Upper lobe of left lung (tissue), 6 donors: Measurements from ENCODE around the gene CMTM7. TPM values are rescaled to one million over a fixed set of nuclear protein-coding genes. Genes with fewer than 3 reads are reported as not detected.

Experiments used
- ATAC-seq, 2 donors: fragments of 200-7000 bp; cut with Tn5 transposase; one replicate each; pipeline ENCODE4 v1.9.1; 2022; ENCODE audit warnings: mild to moderate bottlenecking in 2 of 2, moderate library complexity in 2 of 2; ENCODE audit not compliant: low FRiP score in 2 of 2
- DNase-seq, 2 donors: peaks; one replicate each; pipeline ENCODE4 v3.0.0-alpha.2; 2019 to 2020
- H3K27ac ChIP-seq, 4 donors: fragments of 200-600 bp; sonication (generic); one replicate each; pipeline ENCODE4 v1.5.1; 2016 to 2019
- H3K27me3 ChIP-seq, 4 donors: fragments of 200-600 bp; sonication (generic); one replicate each; pipeline ENCODE4 v1.5.1; 2017 to 2019
- H3K36me3 ChIP-seq, 4 donors: fragments of 200-600 bp; sonication (generic); one replicate each; pipeline ENCODE4 v1.5.1; 2016 to 2019
- H3K4me1 ChIP-seq, 4 donors: fragments of 200-600 bp; sonication (generic); one replicate each; pipeline ENCODE4 v1.5.1; 2018 to 2019
- H3K4me3 ChIP-seq, 4 donors: fragments of 200-600 bp; sonication (generic); one replicate each; pipeline ENCODE4 v1.5.1; 2017 to 2019; ENCODE audit warnings: mild to moderate bottlenecking in 2 of 4, moderate library complexity in 1 of 4
- H3K9me3 ChIP-seq, 4 donors: fragments of 200-600 bp; sonication (generic); one replicate each; pipeline ENCODE4 v1.5.1; 2018 to 2019
- CTCF ChIP-seq, 6 experiments: fragments of 450-650 bp in 4 of 6; fragments of 200-600 bp in 2 of 6; sonication (generic) in 2 of 6; IDR thresholded peaks; one replicate each; pipeline ENCODE4 v1.5.1; 2016 to 2019; ENCODE audit warnings: antibody characterized with exemption in 6 of 6
- EP300 ChIP-seq, 4 donors: sonication (generic); formaldehyde crosslinking; IDR thresholded peaks; one replicate each; pipeline ENCODE4 v1.5.1; 2017; ENCODE audit warnings: antibody characterized with exemption in 4 of 4, control low read depth in 2 of 4
- POLR2A ChIP-seq, 4 donors: fragments of 450-650 bp; IDR thresholded peaks; one replicate each; pipeline ENCODE4 v1.5.1; 2016 to 2017; ENCODE audit warnings: antibody characterized with exemption in 4 of 4, mild to moderate bottlenecking in 2 of 4
- POLR2AphosphoS5 ChIP-seq, 2 donors: sonication (generic); formaldehyde crosslinking; IDR thresholded peaks; one replicate each; pipeline ENCODE4 v1.5.1; 2017; ENCODE audit warnings: antibody characterized with exemption in 2 of 2
- WGBS, 2 donors: methylation state at CpG; one replicate each; pipeline ENCODE4 v1.1.5; 2017 to 2018; 5-methylcytosine and 5-hydroxymethylcytosine counted together
- total RNA-seq, 6 donors: library from RNA; depleted of rRNA in 4 of 6; stranded (reverse); fragments of >200 nt in 4 of 6; gene quantifications; one replicate each; pipeline versions ENCODE4 v1.1.0 to v1.2.1, GENCODE V29; 2016 to 2021
- donor health status: DM: no; HTN: no; CAD: no; lungs with moderate emphysema.
- donor health status: DM: no; HTN: yes; CAD: no; lungs with severe emphysema.

The CMTM7 gene
- total RNA-seq, 6 donors from 2014 or later = 39.4 to 103 (median 49.7) TPM

DNA sequence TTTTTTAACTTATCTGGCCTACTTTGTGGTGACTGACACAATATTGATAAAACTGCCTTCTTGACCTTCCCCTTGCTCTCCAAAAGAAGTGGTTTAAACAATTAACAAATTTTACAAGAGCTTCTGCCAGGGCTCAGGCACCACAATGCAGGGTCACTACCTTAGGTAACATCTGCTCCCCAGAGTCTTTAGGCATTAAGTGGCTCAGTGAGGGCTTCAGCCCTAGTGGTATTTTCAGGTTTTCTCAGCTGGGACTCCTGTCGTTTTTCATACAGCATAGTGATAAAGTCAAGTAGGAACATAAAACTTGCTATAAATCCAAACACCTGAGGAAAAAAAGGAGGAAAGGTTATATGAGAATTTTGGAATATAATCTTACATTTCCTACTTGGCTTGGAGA lies 92.1 kb downstream of the CMTM7 start:
- Histone ChIP-seq H3K4me1 (peaks cover 0 to 8% (median 2%) of the 10 kb centered on the region in 4 donors), H3K36me3 (peaks cover 2 to 64% (median 17%) of the 10 kb centered on the region in 4 donors), H3K4me3 (no peak overlapping the region), H3K9me3 (no peaks in the 10 kb centered on the region), H3K27ac (peak overlapping the region in 2 of 4 donors; percentile 7 to 70), H3K27me3 (no peaks in the 10 kb centered on the region)
- ATAC-seq (no peak), DNase-seq (no peak)
- WGBS, 2 donors = 57 to 67% methylated on average over 1 of the region's 1 CpG
- TF ChIP-seq POLR2AphosphoS5 (IDR thresholded peaks at IDR 0.05) (no peak), EP300 (IDR thresholded peaks at IDR 0.05) (no peak), CTCF (IDR thresholded peaks at IDR 0.05) (no peak), POLR2A (IDR thresholded peaks at IDR 0.05) (no peak)

GRCh38 chr3:32484436-32484835 lies 92.8 kb downstream of the CMTM7 start:
- peaks cover 2 to 57% (median 17%) of the 10 kb centered on the region in 4 donors for H3K36me3 ChIP-seq
- WGBS, 2 donors = 67 to 80% methylated on average over 6 of the region's 6 CpGs
- H3K9me3 ChIP-seq = no peaks in the 10 kb centered on the region
- ATAC-seq = peak in 1 of 2 donors; percentile 76
- peak overlapping the region; percentile 7 to 73 (median 42) for H3K27ac ChIP-seq
- no peak for DNase-seq
- H3K4me3 ChIP-seq = no peak overlapping the region
- peaks cover 0 to 8% (median 2%) of the 10 kb centered on the region in 4 donors for H3K4me1 ChIP-seq
- H3K27me3 ChIP-seq = no peaks in the 10 kb centered on the region
- no peak for TF ChIP-seq CTCF (IDR thresholded peaks at IDR 0.05)
- peak in 1 of 4 donors; percentile 39 for TF ChIP-seq POLR2A (IDR thresholded peaks at IDR 0.05)
- TF ChIP-seq POLR2AphosphoS5 (IDR thresholded peaks at IDR 0.05) = peak in 1 of 2 donors; percentile 53
- TF ChIP-seq EP300 (IDR thresholded peaks at IDR 0.05) = no peak

DNA sequence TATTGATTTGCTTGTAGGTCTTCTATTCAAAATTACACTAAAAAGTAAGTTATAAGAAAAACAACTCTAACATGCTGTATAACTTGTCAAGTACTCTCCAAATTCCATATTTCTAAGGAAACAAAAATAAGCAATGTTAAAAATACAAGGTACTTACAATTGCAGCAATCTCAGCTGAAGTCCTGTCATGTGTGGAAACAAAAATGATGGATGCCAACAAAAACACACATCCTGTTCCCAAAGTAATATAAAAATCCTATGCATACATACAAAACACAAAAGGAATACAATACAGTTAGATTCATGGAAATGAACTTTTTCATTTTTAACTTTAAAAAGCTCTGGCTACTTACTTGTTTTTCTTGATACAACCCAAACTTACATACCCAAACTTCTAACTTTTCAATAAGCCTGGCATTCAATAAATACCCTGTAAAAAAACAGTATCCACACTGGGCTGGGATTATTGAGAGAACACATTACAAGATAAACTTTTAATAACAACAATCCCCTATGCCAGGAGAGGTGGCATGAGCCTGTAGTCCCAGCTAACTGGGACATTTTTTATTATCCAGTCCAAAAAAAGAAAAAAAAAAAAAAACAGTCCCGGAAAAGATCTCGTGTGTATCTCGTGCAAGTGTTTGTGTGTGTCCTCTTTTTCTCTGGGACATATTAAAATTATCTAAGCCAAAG lies 96.3 kb downstream of the CMTM7 start:
- H3K4me1 ChIP-seq = peaks cover 2 to 8% (median 4%) of the 10 kb centered on the region in 4 donors
- no peak for TF ChIP-seq CTCF (IDR thresholded peaks at IDR 0.05)
- no peak for TF ChIP-seq POLR2A (IDR thresholded peaks at IDR 0.05)
- TF ChIP-seq EP300 (IDR thresholded peaks at IDR 0.05) = no peak
- no peak for TF ChIP-seq POLR2AphosphoS5 (IDR thresholded peaks at IDR 0.05)
- H3K27me3 ChIP-seq = no peaks in the 10 kb centered on the region
- 84 to 87% methylated on average over 3 of the region's 3 CpGs for WGBS, 2 donors
- no peak for ATAC-seq
- no peak for DNase-seq
- no peaks in the 10 kb centered on the region for H3K9me3 ChIP-seq
- H3K36me3 ChIP-seq = peaks cover 2 to 47% (median 14%) of the 10 kb centered on the region in 4 donors
- no peak overlapping the region for H3K4me3 ChIP-seq
- H3K27ac ChIP-seq = no peak overlapping the region

DNA sequence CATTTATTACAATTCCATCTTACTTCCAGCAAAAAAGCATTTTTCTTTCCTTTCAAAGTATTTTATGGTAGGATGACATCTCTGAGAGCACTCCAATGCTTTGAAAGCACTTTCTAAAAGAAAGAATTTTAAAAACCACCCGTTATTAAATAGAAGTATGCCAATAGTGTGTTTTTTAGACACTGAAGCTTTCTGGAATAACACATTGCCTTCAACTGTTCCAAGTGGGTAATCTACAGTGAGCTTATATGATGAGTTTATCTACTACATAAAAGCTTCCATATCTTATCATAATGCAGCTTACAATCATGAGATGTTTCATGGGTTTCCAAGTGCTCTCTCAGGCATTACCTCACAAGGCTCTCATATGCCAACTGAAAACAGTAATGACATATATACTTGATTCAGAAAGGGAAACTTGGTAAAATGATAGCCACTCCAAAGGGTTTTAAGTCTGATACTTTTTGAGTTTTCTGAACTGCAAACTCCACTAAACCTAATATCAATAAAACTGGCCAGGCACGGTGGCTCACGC lies 96.9 kb downstream of the CMTM7 start:
- Histone ChIP-seq H3K4me1 (peaks cover 5 to 13% (median 7%) of the 10 kb centered on the region in 4 donors), H3K4me3 (no peak overlapping the region), H3K36me3 (peaks cover 2 to 41% (median 14%) of the 10 kb centered on the region in 4 donors), H3K27ac (no peak overlapping the region), H3K27me3 (no peaks in the 10 kb centered on the region), H3K9me3 (no peaks in the 10 kb centered on the region)
- ATAC-seq (no peak), DNase-seq (no peak)
- no peak for TF ChIP-seq CTCF (IDR thresholded peaks at IDR 0.05)
- TF ChIP-seq EP300 (IDR thresholded peaks at IDR 0.05) = no peak
- no peak for TF ChIP-seq POLR2AphosphoS5 (IDR thresholded peaks at IDR 0.05)
- no peak for TF ChIP-seq POLR2A (IDR thresholded peaks at IDR 0.05)
- WGBS, 2 donors = 87% methylated on average over 3 of the region's 3 CpGs
